T47D (cell line): ENCODE measurements around the gene CYP27A1.
A peak's percentile ranks its signal among the peaks of the same experiment; 100 is the strongest.
"Not testable (repeated sequence)": the region's sequence is repeated elsewhere in the genome, so short reads cannot be mapped to it uniquely, and the experiment has no call there.

Experiments used
- DNase-seq, 2 experiments: peaks; one replicate each; pipeline versions ENCODE4 v3.0.0 to v3.0.0-alpha.2; 2011 to 2012; ENCODE audit warnings: low read depth in 1 of 2, low spot score in 1 of 2
- JUND ChIP-seq: IDR thresholded peaks from 2 replicates; pipeline ENCODE4 v1.6.1; 2012; ENCODE audit warnings: low read depth
- in situ Hi-C: cut with HindIII; loops from 2 replicates; pipeline ENCODE4 v1.10.0; 2016; ENCODE audit warnings: low sequenced_read_pairs, low pct_unique_long_range_greater_than_20kb

CYP27A1 gene

DNA sequence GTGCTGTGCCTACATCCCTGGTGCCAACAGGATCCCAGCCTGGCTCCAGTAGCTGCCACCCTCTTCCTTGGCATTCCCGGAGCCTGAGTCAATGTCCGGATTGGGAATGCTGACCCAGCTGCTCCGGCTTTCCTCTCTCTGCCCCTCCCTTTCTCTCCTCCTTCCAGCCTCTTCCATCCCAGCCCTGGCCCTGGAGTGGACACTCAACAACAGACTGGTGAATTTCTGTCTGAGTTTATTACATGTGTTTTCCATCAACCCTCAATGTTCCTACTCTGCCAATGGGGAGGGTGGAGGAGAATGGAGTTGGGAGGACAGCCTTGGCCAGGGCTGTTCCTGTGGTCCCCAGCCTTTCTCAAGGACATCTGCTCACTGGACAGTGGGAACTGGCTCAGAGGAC lies 50.6 kb downstream of the CYP27A1 start:
- no peak for TF ChIP-seq JUND
- DNase-seq, result no peak
- in situ Hi-C loops, result no loop called here

DNA sequence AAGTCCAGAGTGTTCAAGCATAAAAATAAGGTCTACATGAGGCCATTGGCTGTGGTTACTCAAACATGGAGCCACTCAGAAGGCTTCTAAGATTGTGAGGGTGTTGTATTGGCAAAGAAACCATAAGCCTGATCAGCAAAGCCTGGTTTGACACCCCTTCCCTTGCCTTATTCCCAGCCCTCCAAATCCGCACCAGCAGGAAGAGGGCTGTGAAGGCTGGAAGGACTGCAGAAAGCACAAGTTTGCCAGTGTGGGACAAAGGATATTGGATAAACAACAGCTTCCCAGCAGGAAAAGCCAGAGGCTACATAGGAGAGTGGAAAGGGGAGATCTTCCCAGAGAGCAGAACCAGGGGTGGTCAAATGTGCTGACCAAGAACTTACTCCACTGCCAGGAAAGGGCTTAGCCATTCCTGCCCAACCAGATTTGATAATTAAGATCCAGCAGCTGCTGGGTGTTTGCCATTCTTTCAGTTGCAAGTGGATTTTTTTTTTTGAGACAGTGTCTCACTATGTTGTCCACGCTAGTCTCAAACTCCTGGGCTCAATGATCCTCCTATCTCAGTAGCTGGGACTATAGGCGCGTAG lies 51.2 kb downstream of the CYP27A1 start:
- no peak for TF ChIP-seq JUND
- in situ Hi-C loops, result no loop called here
- DNase-seq, result peak in 1 of 2 experiments; percentile 8

DNA sequence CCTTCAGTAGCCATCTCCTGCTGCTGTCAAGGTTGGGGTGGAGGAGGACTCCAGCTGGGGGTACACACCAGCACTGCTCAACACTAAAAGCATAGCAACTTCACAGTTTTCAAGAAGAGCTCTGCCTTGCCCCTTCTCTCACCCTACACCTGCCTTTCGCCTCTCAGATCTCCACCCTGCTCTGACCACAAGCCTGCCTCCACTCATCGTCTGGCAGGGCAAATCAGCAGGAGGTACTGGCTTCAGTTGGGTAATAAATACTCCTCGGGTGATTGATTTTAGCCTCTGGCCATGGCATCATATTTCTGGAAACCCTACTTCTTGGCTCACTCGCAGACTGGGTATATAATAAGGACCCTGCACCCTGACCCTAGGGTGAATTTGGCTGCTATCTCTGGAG lies 52.7 kb downstream of the CYP27A1 start:
- in situ Hi-C loops, result no loop called here
- TF ChIP-seq JUND, result no peak
- no peak for DNase-seq

- no peak for TF ChIP-seq JUND
- no peak for DNase-seq
- in situ Hi-C loops, result no loop called here
These were observed 55.5 kb downstream of the CYP27A1 start for GRCh38 chr2:218837495-218837894.

- no peak for TF ChIP-seq JUND
- no peak for DNase-seq
- in situ Hi-C loops, result no loop called here
These were observed 57.5 kb downstream of the CYP27A1 start for GRCh38 chr2:218839430-218839829.

GRCh38 chr2:218839888-218840287 lies 57.9 kb downstream of the CYP27A1 start:
- TF ChIP-seq JUND, result no peak

GRCh38 chr2:218844334-218844733 lies 62.4 kb downstream of the CYP27A1 start:
- in situ Hi-C loops, DNase-seq: not testable (repeated sequence)

More at GRCh38 chr2:218839888-218840287, 57.9 kb downstream of the CYP27A1 start:
- DNase-seq, result no peak
- in situ Hi-C loops, result no loop called here

DNA sequence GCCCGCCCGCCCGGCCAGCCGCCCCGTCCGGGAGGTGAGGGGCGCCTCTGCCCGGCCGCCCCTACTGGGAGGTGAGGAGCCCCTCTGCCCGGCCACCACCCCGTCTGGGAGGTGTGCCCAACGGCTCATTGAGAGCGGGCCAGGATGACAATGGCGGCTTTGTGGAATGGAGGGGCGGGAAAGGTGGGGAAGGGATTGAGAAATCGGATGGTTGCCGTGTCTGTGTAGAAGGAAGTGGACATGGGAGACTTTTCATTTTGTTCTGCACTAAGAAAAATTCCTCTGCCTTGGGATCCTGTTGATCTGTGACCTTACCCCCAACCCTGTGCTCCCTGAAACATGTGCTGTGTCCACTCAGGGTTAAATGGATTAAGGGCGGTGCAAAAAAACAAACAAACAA lies 65.0 kb downstream of the CYP27A1 start:
- in situ Hi-C loops, result not testable (repeated sequence)

GRCh38 chr2:218849721-218850120 lies 67.8 kb downstream of the CYP27A1 start:
- in situ Hi-C loops, result no loop called here
- DNase-seq, result no peak
- no peak for TF ChIP-seq JUND

More for the DNA sequence above, 65.0 kb downstream of the CYP27A1 start:
- DNase-seq, result not testable (repeated sequence)

DNA sequence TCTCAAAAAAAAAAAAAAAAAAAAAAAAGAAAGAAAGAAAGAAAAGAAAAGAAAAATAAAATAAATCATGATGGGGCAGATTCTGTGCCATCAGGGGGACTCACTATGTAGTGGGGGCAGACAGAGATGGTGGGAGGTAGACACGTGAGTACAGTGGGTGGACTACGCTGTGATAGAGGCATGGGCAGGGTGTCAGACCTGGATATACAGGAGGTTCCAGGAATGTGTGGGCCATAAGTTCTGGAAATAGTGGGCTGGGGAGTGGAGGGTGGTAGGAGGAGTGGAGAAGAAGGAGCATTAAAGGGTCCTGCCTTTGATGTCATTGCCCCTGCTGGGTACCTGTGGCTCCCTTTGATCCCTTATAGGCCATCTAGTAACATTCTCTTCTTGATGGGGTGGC lies 68.8 kb downstream of the CYP27A1 start:
- no peak for TF ChIP-seq JUND
- in situ Hi-C loops, result no loop called here

GRCh38 chr2:218851286-218851685 lies 69.3 kb downstream of the CYP27A1 start:
- in situ Hi-C loops, result no loop called here
- TF ChIP-seq JUND, result no peak

More for the DNA sequence above, 68.8 kb downstream of the CYP27A1 start:
- DNase-seq, result no peak

DNA sequence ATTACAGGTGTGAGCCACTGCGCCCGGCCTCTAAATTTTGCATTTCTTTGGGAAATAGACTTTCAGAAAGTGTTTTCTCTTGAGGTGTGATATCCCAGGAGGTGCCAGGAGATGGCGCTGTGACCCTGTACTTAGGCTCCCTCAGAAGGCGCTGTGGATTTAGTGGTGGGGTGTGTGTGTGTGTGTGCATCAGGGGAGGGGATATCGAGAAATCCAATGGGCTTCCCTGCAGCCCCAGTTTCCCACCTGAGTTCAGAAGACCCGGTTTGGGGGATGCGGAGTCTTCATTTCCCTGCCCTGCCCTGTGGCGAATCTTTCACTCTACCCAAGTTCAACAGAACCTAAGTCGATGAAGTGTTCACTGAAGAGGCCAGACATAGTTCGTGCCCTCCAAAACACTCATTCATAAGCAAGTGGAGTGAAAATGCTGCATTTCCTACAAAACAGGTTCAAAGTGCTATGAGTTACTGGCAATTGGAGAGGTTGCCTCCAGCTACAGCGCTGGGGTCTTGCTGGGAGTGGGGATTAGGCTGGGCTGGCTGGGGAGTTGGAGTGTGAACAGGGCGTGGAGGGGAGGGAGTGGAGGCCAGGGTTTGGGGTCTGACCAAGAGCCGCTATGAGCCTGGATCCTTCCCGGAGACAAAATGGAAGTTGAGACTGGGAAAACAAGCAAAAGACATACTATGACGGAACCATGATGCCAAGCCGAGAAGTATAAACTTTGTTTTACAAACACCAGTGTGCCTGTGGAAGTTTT lies 71.1 kb downstream of the CYP27A1 start:
- TF ChIP-seq JUND, result no peak
- peak in 1 of 2 experiments; percentile 59 for DNase-seq
- in situ Hi-C loops, result no loop called here

More at GRCh38 chr2:218851286-218851685, 69.3 kb downstream of the CYP27A1 start:
- DNase-seq, result no peak

DNA sequence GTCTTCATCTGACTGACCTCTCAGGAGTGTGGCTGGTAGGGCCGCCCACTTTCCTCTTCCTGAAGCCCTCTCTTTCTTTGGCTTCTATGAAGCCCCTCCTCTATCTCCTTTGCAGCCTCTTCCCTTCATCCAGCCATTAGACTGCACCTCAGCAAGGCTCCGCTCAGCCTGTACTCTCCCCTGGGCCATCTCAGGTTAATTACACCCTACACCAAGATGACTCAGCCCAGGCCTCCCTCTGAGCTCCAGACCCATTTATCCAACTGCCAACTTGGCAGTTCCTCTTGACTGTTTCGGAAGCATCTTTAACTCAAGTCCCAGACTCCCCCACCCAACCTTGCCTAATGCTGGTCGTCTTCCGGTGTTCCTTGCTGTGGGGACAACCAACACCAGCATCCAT lies 71.8 kb downstream of the CYP27A1 start:
- DNase-seq, result no peak
- TF ChIP-seq JUND, result no peak
- in situ Hi-C loops, result no loop called here
